GM21526 (cell line): ENCODE results near the gene MSH3.
"Not testable (repeated sequence)": the region's sequence is repeated elsewhere in the genome, so short reads cannot be mapped to it uniquely, and the experiment has no call there.

Source experiments
- ATAC-seq: cut with Tn5 transposase; IDR thresholded peaks from one replicate; pipeline ENCODE4 v1.9.1; 2021; ENCODE audit warnings: moderate library complexity; ENCODE audit not compliant: unreplicated experiment, low FRiP score

MSH3 gene

GRCh38 chr5:80784451-80784850 is 130.0 kb downstream of the MSH3 start:
- ATAC-seq: no peak

GRCh38 chr5:80789319-80790016 is 135.0 kb downstream of the MSH3 start:
- not testable (repeated sequence) for ATAC-seq

- ATAC-seq: no peak
Measured at GRCh38 chr5:80790698-80791097, 136.2 kb downstream of the MSH3 start.

GRCh38 chr5:80793354-80793753 is 138.9 kb downstream of the MSH3 start:
- ATAC-seq: no peak

GRCh38 chr5:80796846-80797245 is 142.4 kb downstream of the MSH3 start:
- no peak for ATAC-seq

- ATAC-seq: no peak
Measured at GRCh38 chr5:80797428-80798024, 143.1 kb downstream of the MSH3 start.

GRCh38 chr5:80798166-80798565 is 143.7 kb downstream of the MSH3 start:
- ATAC-seq: no peak

- no peak for ATAC-seq
Measured at GRCh38 chr5:80798633-80799032, 144.2 kb downstream of the MSH3 start.

DNA sequence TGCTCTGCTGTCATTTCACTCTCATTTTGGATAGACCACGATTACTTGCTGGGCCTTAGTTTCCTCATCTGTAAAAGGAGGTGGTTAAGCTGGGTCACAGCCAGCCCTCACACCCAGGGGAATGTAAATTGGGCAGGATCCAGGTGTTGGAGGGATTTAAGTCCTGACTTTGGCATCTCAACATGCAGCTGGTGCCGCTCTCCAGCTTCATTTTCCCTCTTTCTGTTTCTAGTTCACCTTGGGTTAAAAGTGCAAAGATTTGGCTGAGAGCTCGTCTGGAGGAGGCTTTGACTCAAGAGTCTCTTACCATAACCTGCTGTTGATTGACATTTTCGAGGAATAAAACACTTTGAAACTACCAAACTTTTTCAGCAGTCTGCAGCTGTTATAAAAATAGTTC is 144.6 kb downstream of the MSH3 start:
- ATAC-seq: no peak

DNA sequence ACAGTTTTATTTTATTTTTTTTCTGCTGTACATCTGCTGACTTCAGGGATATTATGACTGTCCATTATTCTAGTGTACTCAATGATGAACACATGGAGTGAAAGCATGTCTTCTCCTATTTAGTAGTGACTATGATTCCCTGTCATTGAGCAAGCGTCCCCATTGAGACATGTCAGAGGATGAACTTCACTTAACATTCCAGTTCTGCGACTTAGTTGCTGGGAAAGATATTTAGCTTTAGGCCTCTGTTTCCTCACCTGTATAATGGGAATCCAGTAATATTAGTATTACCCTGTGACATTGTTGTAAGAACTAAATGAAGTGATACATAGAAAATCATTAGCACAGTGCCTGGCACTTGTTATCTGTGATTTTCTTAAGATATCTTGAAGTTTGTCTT is 145.1 kb downstream of the MSH3 start:
- no peak for ATAC-seq

GRCh38 chr5:80804332-80804731 is 149.9 kb downstream of the MSH3 start:
- no peak for ATAC-seq

- no peak for ATAC-seq
Measured at GRCh38 chr5:80805038-80805437, 150.6 kb downstream of the MSH3 start.

DNA sequence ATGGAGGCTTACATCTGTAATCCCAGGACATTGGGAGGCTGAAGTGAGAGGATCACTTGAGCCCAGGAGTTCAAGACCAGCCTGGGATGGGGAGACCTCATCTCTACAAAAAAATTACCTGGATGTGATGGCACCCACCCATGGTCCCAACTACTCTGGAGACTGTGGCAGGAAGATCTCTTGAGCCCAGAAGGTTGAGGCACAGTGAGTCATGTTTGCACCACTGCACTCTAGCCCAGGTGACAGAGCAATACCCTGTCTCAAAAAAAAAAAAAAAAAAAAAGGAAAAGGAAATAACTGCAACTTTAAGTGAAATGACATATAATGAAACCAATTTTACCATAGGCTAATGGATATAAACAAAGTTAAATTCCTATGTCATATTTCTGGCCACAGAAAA is 152.5 kb downstream of the MSH3 start:
- no peak for ATAC-seq

- ATAC-seq: no peak
Measured at GRCh38 chr5:80809451-80809850, 155.0 kb downstream of the MSH3 start.

GRCh38 chr5:80810425-80810824 is 156.0 kb downstream of the MSH3 start:
- ATAC-seq: no peak

DNA sequence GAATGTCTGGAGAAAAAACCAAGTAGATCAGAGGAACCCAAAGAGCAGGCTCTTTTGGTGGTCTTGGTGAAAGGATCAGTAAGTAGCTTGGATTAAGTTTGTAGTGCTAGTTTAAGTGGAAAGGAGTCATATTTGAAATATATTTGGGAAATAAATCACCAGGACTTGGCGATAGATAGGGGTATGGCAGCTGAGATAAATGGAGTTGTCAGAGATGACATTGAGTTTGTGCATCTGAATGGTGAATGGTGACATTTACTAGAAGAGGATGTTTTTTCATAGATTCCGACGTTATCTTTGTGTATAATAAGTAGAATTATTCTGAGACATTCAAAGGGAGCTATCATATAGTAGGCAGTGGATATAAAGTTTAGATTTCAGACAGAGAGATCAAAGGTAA is 162.1 kb downstream of the MSH3 start:
- no peak for ATAC-seq

DNA sequence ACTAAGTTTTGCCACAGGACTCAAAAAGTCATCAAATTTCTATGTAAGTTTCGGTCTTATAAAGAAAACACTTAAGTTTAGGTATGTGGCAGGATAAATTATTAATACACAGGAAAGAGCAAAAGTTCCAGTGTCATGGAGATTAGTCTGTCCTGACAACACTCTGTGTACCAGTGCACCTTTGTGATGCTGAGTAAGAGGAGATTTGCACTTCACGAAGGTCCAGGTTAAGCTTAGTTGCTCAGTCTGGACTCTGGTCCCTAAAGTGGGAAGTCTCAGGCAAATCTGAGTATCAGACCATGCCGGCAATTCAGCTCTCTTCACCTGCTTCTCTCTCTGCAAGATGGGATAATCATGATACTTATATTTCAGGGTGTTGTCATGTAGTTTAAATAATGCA is 166.2 kb downstream of the MSH3 start:
- ATAC-seq: no peak

DNA sequence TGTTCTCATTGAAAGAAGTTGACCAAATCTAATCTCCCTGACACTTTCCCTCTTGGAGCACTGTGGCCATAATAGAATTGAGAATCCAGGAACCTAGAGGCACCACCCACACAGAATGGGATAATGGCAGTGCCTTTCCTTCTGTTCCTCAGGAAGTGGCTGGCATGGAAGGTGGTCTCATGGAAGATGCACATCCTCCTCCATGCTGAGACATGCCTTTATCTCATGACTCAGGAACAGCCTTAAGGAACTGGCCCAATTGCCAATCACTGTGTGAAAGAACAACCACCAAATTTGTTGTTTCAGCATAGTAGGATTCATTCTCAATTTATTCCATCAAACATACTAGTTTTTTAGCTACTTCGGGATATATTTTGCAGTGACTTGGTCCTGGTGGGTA is 168.2 kb downstream of the MSH3 start:
- no peak for ATAC-seq

DNA sequence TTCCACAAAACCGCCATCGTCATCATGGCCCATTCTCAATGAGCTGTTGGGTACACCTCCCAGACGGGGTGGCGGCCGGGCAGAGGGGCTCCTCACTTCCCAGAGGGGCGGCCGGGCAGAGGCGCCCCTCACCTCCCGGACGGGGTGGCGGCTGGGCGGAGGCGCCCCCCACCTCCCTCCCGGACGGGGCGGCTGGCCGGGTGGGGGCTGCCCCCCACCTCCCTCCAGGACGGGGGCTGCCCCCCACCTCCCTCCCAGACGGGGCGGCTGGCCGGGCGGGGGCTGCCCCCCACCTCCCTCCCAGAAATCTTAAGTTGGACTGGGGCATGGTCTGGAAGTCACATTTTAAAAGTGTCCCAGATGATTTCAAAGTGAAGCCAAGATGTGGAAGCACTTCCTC is 169.7 kb downstream of the MSH3 start:
- ATAC-seq: not testable (repeated sequence)

DNA sequence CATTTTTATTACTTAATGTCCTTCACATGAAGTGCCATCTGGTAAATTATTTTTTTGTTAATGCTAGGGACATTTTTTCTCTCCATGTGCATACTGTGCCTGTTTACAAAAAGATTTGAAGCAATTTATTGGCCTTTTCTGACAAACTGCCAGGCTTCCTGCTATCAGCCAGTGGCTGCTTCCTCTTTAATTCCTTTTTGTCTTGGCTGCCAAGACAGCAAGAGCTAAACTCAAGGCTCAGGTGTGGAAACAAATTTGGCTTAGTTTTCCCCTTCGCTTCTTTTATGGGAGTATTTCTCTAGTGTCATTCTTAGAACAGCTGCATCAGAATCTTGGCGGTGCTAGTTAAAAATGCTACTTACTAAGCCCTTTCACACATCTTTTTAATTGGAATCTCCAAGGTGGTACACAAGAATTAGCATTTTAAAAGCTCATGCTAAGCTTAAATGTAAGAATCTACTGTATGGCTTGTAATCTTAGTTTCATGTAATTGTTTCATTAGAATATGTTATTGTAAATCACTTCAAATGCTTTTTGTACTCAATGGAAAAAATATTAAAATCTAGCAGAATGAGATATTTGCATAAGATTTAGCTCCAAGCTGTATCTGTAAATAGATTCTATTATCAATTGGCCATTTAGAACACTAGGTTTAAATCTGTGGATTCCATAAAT is 171.5 kb downstream of the MSH3 start:
- no peak for ATAC-seq

GRCh38 chr5:80834710-80835109 is 180.3 kb downstream of the MSH3 start:
- no peak for ATAC-seq

DNA sequence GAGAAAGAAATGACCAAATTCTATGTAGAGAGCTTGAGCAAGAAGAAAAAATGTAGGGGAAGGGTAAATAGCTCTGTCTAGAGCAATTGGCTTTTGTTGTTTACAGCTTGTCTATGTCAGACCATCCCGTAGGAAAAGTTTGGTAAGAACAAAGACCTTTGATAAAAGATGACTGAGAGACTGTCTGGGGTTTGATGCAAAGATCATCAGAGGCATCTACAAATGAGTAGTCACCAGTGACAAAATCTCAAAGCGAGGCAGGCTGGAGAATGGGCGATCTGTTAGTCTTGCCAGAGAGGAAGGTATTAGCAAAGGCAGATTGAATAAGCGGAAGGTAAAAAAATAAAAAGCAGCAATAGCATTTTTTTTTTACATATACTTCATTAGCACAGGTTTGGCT is 180.7 kb downstream of the MSH3 start:
- ATAC-seq: no peak
